Liver (tissue), 9 donors: ENCODE data around the gene LGR5. TPM values are rescaled to one million over a fixed set of nuclear protein-coding genes. Genes with fewer than 3 reads are reported as not detected.

Experiments
- DNase-seq: peaks from one replicate; pipeline ENCODE4 v3.0.0-alpha.2; 2017; ENCODE audit warnings: low spot score
- H3K27ac ChIP-seq, 2 donors: one replicate each; pipeline ENCODE4 v1.7.0; 2013; ENCODE audit warnings: inconsistent platforms in 2 of 2, low read length in 2 of 2, control low read depth in 1 of 2, low read depth in 1 of 2, mild to moderate bottlenecking in 1 of 2
- H3K27me3 ChIP-seq, 4 donors: one replicate each; pipeline versions ENCODE4 v1.6.1 to v1.7.0; 2013; ENCODE audit warnings: low read length in 3 of 4, inconsistent platforms in 1 of 4, mild to moderate bottlenecking in 1 of 4, moderate library complexity in 1 of 4; ENCODE audit not compliant: control insufficient read depth in 4 of 4, insufficient read depth in 4 of 4
- H3K36me3 ChIP-seq, 4 donors: one replicate each; pipeline versions ENCODE4 v1.6.1 to v1.7.0; 2013; ENCODE audit warnings: low read length in 3 of 4, mild to moderate bottlenecking in 3 of 4, low read depth in 1 of 4, moderate library complexity in 1 of 4; ENCODE audit not compliant: control insufficient read depth in 4 of 4, insufficient read depth in 3 of 4
- H3K4me1 ChIP-seq, 4 donors: one replicate each; pipeline versions ENCODE4 v1.6.1 to v1.7.0; 2013; ENCODE audit warnings: low read length in 3 of 4, mild to moderate bottlenecking in 3 of 4, moderate library complexity in 1 of 4; ENCODE audit not compliant: control insufficient read depth in 4 of 4, insufficient read depth in 4 of 4
- H3K4me3 ChIP-seq, 3 donors: one replicate each; pipeline versions ENCODE4 v1.6.1 to v1.7.0; 2013; ENCODE audit warnings: low read length in 3 of 3, control low read depth in 1 of 3, low read depth in 1 of 3, mild to moderate bottlenecking in 1 of 3
- H3K9ac ChIP-seq, 2 donors: one replicate each; pipeline ENCODE4 v1.7.0; 2013; ENCODE audit warnings: low read length in 2 of 2, mild to moderate bottlenecking in 2 of 2, moderate library complexity in 2 of 2, control low read depth in 1 of 2, low read depth in 1 of 2
- H3K9me3 ChIP-seq, 4 donors: one replicate each; pipeline versions ENCODE4 v1.6.1 to v1.7.0; 2013; ENCODE audit warnings: low read length in 3 of 4; ENCODE audit not compliant: control insufficient read depth in 4 of 4
- ATF3 ChIP-seq: IDR thresholded peaks from 2 replicates; pipeline ENCODE4 v1.6.1; 2016; ENCODE audit warnings: antibody characterized with exemption
- EGR1 ChIP-seq, 2 donors: IDR thresholded peaks; 2 replicates each; pipeline ENCODE4 v1.6.1; 2016 to 2018; ENCODE audit warnings: antibody characterized with exemption in 2 of 2, low read depth in 2 of 2
- FOXA1 ChIP-seq: IDR thresholded peaks from 2 replicates; pipeline ENCODE4 v1.6.1; 2016; ENCODE audit warnings: antibody characterized with exemption
- FOXA2 ChIP-seq: IDR thresholded peaks from 2 replicates; pipeline ENCODE4 v1.6.1; 2016; ENCODE audit warnings: antibody characterized with exemption
- GABPA ChIP-seq, 2 donors: IDR thresholded peaks in 1 of 2; conservative IDR thresholded peaks in 1 of 2; 2 replicates each; pipeline ENCODE4 v1.6.1; 2016; ENCODE audit warnings: antibody characterized with exemption in 2 of 2, mild to moderate bottlenecking in 1 of 2, moderate library complexity in 1 of 2
- HNF4A ChIP-seq, 2 donors: conservative IDR thresholded peaks; 2 replicates each; pipeline ENCODE4 v1.6.1; 2016; ENCODE audit warnings: antibody characterized with exemption in 2 of 2, mild to moderate bottlenecking in 2 of 2
- HNF4G ChIP-seq: IDR thresholded peaks from 2 replicates; pipeline ENCODE4 v1.6.1; 2016; ENCODE audit warnings: antibody characterized with exemption
- JUND ChIP-seq, 2 donors: IDR thresholded peaks; 2 replicates each; pipeline ENCODE4 v1.6.1; 2016; ENCODE audit warnings: antibody characterized with exemption in 2 of 2
- NR2F2 ChIP-seq: IDR thresholded peaks from 2 replicates; pipeline ENCODE4 v1.6.1; 2016; ENCODE audit warnings: antibody characterized with exemption
- RAD21 ChIP-seq, 2 donors: IDR thresholded peaks; 2 replicates each; pipeline ENCODE4 v1.6.1; 2016; ENCODE audit warnings: antibody characterized with exemption in 2 of 2, mild to moderate bottlenecking in 2 of 2
- RXRA ChIP-seq, 2 donors: IDR thresholded peaks; 2 replicates each; pipeline ENCODE4 v1.6.1; 2017 to 2018; ENCODE audit warnings: antibody characterized with exemption in 2 of 2, mild to moderate bottlenecking in 1 of 2
- SP1 ChIP-seq: IDR thresholded peaks from 2 replicates; pipeline ENCODE4 v1.6.1; 2018; ENCODE audit warnings: antibody characterized with exemption, mild to moderate bottlenecking
- TAF1 ChIP-seq: conservative IDR thresholded peaks from 2 replicates; pipeline ENCODE4 v1.6.1; 2016; ENCODE audit warnings: antibody characterized with exemption, mild to moderate bottlenecking
- YY1 ChIP-seq: IDR thresholded peaks from 2 replicates; pipeline ENCODE4 v1.6.1; 2016; ENCODE audit warnings: antibody characterized with exemption, mild to moderate bottlenecking
- ZBTB33 ChIP-seq: IDR thresholded peaks from 2 replicates; pipeline ENCODE4 v1.6.1; 2016; ENCODE audit warnings: antibody characterized with exemption
- WGBS: extraction: QIAGEN DNeasy Blood & Tissue Kit; methylation state at CpG from one replicate; pipeline ENCODE4 v1.1.7; 2013; 5-methylcytosine and 5-hydroxymethylcytosine counted together
- polyA plus RNA-seq, 2 donors: library from polyadenylated mRNA; stranded (reverse) in 1 of 2; unstranded in 1 of 2; fragments of 200-250 nt in 1 of 2; fragments of >200 nt in 1 of 2; fragmentation: Nextera tagmentation in 1 of 2; extraction: Ambion mirVana in 1 of 2; gene quantifications; one replicate each; pipeline versions ENCODE4 v1.2.1 to v1.2.3, GENCODE V29; 2013 to 2015
- total RNA-seq, 2 donors: library from RNA; depleted of rRNA; stranded (reverse); fragments of >200 nt; gene quantifications; one replicate each; pipeline ENCODE4 v1.2.3, GENCODE V29; 2014
- TF ChIP-seq, protein P1 (sequence below): fragments of 150-350 bp; IDR thresholded peaks from 2 replicates; pipeline ENCODE4 v1.5.1; 2017; ENCODE audit warnings: improper control_type of control experiment, low read depth, low read length; ENCODE audit not compliant: missing input control
- donor health status: healthy.
- donor health status: healthy.
- donor health status: healthy.
- donor health status: healthy.
- donor health status: healthy.

LGR5 gene
- total and polyA plus RNA-seq, 4 donors = 0.17 to 0.99 (median 0.82) TPM

GRCh38 chr12:71393625-71394024 is 46.0 kb upstream of the LGR5 start:
- no peak overlapping the region for H3K9ac ChIP-seq
- H3K4me3 ChIP-seq = no peak overlapping the region
- DNase-seq = no peak
- H3K4me1 ChIP-seq = peaks cover 0 to 2% (median 0%) of the 10 kb centered on the region in 4 donors
- H3K27ac ChIP-seq = no peak overlapping the region
- H3K36me3 ChIP-seq = no peaks in the 10 kb centered on the region
- WGBS = 89% methylated on average over 4 of the region's 4 CpGs
- H3K27me3 ChIP-seq = no peaks in the 10 kb centered on the region
- TF ChIP-seq SP1 (no peak), FOXA2 (no peak), TAF1 (no peak), ZBTB33 (no peak), RXRA (IDR thresholded peaks at IDR 0.05) (no peak), ATF3 (no peak), HNF4G (no peak), HNF4A (conservative IDR thresholded peaks at IDR 0.05) (no peak), NR2F2 (no peak), YY1 (no peak), EGR1 (IDR thresholded peaks at IDR 0.05; ENCODE audit: low read depth in 2 of 2) (no peak), JUND (IDR thresholded peaks at IDR 0.05) (no peak)
- TF ChIP-seq, protein P1, sequence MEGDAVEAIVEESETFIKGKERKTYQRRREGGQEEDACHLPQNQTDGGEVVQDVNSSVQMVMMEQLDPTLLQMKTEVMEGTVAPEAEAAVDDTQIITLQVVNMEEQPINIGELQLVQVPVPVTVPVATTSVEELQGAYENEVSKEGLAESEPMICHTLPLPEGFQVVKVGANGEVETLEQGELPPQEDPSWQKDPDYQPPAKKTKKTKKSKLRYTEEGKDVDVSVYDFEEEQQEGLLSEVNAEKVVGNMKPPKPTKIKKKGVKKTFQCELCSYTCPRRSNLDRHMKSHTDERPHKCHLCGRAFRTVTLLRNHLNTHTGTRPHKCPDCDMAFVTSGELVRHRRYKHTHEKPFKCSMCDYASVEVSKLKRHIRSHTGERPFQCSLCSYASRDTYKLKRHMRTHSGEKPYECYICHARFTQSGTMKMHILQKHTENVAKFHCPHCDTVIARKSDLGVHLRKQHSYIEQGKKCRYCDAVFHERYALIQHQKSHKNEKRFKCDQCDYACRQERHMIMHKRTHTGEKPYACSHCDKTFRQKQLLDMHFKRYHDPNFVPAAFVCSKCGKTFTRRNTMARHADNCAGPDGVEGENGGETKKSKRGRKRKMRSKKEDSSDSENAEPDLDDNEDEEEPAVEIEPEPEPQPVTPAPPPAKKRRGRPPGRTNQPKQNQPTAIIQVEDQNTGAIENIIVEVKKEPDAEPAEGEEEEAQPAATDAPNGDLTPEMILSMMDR = no peak
- H3K9me3 ChIP-seq = no peaks in the 10 kb centered on the region

GRCh38 chr12:71397433-71397954 is 42.1 kb upstream of the LGR5 start:
- H3K9ac ChIP-seq = no peak overlapping the region
- no peak overlapping the region for H3K4me3 ChIP-seq
- TF ChIP-seq JUND (IDR thresholded peaks at IDR 0.05) = no peak
- no peak for TF ChIP-seq EGR1 (IDR thresholded peaks at IDR 0.05; ENCODE audit: low read depth in 2 of 2)
- TF ChIP-seq ZBTB33 = no peak
- TF ChIP-seq FOXA1 = no peak
- no peak for TF ChIP-seq TAF1
- TF ChIP-seq HNF4G = no peak
- no peak for TF ChIP-seq GABPA (IDR thresholded peaks at IDR 0.05 in 1 of 2, conservative IDR thresholded peaks at IDR 0.05 in 1 of 2)
- no peak for TF ChIP-seq RAD21 (IDR thresholded peaks at IDR 0.05)
- no peak for TF ChIP-seq SP1
- DNase-seq = no peak
- no peaks in the 10 kb centered on the region for H3K27me3 ChIP-seq
- H3K9me3 ChIP-seq = no peaks in the 10 kb centered on the region
- 83% methylated on average over 1 of the region's 1 CpG for WGBS
- peaks cover 0 to 2% (median 0%) of the 10 kb centered on the region in 4 donors for H3K4me1 ChIP-seq
- H3K27ac ChIP-seq = no peak overlapping the region
- no peaks in the 10 kb centered on the region for H3K36me3 ChIP-seq
